ENCODE measurements around the gene RBM33.

RBM33 gene

GRCh38 chr7:155624412-155624811, 20.0 kb upstream of the RBM33 start:
- no peak for DNase-seq

GRCh38 chr7:155625557-155625956, 18.9 kb upstream of the RBM33 start:
- DNase-seq: no peak

GRCh38 chr7:155629171-155629570, 15.3 kb upstream of the RBM33 start:
- no peak for DNase-seq

DNA sequence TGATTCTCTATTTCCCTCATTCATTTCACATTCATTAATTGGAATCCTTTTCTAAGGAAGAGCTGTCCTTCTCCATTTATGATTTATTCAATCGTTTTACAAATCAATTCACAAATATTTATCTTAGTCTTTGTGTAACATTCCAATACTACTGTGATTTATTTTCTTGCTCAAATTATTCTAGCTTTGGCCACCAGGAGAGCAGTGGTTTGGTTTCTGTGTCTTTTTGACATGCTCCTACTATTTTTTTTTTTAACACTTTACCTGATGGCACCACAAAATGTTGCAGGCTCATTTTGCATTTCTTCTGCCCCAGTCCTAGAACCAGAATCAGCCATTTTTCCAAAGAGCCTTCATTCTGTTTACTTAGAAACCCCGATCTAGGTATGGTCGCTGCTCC, 13.3 kb upstream of the RBM33 start:
- DNase-seq: no peak

GRCh38 chr7:155635817-155636216, 8.6 kb upstream of the RBM33 start:
- DNase-seq: no peak

GRCh38 chr7:155637155-155637554, 7.3 kb upstream of the RBM33 start:
- no peak for DNase-seq

DNA sequence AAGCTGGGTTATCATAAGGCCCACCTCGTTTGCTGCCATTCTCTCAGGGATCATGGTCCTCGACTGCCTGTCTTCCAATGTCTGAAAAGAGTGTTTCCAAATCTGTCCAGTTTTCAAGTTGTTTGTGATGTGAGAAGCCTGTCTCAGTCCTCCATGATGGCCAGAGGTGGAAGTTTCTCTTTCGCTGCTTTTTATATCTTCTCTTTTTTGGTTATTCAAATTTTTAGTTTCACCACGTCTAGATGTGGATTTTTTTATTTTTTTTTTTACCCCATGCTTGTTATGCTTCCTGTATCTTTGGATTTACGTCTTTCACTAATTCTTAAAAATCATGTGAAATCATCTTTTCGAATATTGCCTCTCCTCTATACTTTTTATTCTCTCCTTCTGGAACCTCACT, 6.1 kb upstream of the RBM33 start:
- DNase-seq: no peak

- no peak for DNase-seq
These were observed 4.4 kb upstream of the RBM33 start for GRCh38 chr7:155639958-155640520.

GRCh38 chr7:155640629-155641028, 3.8 kb upstream of the RBM33 start:
- no peak for DNase-seq

DNA sequence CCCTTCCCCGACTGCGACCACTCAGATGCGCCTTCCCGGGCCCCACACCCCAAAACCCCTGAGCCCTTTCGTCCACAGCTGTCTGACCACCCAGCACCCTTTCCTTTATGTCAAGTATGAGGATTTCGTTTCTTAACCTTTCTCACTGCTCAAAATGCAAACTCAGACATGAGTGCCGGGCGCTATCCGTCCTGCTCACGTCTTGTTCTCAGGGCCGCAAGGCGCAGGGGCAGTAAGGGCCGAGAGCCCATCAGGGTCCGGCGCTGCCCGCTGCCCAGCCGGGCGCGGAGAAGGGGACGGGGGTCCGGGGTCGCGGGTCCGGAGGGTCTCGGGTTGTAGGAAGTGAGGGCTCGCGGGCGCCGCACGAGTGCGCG, 670 bp upstream of the RBM33 start:
- no peak for DNase-seq

DNA sequence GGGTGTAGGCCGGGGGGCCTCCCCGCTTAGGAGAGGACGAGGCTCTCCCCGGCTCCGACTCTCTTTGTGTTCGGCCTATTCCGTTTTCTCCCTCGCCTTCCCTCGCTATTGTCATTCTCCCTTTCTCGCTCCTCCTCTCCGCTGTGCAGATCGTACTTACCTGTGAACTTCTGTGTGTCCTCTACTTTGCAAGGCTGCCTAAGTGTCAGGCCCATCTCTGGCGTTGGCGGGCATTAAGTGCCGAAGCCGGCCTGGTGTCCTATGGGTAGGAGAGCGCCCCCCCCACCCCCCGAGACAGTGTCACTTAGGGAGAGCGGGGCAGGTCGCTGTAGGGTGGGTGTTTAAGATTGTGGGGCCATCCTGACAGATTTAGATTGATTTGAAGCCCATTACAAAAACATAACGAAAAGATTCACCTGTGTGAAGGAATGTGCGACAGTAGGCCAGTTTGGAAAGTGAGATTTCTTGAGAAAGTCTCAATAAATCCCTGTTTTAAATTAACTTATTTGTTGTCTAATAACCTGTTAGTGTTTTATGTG, 579 bp downstream of the RBM33 start:
- DNase-seq: no peak

GRCh38 chr7:155645662-155646061, 1.2 kb downstream of the RBM33 start:
- DNase-seq: no peak

- DNase-seq: no peak
These were observed 2.2 kb downstream of the RBM33 start for GRCh38 chr7:155646669-155647068.

DNA sequence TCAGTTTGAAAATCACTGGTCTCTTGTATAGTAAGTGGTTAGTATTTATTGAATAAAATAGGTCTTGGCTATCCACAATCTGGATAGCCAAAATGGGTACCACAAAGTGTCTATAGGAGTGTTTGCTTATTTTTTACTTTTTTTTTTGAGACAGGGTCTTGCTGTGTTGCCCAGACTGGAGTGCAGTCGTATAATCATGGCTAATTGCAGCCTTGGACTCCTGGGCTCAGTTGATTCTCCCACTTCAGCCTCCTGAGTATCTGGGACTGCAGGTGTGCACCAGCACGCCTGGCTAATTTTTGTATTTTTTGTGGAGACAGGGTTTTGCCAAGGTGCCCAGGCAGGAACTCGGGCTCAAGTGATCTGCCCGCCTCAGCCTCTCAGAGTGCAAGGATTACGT, 2.8 kb downstream of the RBM33 start:
- no peak for DNase-seq

DNA sequence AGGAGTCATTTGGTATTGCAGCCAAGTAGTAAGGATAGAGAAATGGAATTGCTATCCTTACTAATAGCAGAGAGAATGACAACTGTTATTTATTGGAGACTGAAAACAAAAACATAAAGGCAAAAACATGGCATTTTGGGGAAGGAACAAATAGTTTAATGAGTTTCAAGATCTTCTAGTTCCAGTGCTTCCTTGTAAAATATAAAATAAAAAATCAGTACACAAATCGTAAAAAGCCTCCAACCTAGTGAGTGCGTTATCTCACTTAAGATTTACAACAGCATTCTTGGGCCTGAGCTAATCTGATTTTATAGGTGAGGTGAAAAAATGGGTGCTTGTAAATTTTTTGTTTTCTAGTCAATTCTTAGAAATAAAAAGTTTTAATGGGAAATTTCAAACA, 3.3 kb downstream of the RBM33 start:
- DNase-seq: no peak

DNA sequence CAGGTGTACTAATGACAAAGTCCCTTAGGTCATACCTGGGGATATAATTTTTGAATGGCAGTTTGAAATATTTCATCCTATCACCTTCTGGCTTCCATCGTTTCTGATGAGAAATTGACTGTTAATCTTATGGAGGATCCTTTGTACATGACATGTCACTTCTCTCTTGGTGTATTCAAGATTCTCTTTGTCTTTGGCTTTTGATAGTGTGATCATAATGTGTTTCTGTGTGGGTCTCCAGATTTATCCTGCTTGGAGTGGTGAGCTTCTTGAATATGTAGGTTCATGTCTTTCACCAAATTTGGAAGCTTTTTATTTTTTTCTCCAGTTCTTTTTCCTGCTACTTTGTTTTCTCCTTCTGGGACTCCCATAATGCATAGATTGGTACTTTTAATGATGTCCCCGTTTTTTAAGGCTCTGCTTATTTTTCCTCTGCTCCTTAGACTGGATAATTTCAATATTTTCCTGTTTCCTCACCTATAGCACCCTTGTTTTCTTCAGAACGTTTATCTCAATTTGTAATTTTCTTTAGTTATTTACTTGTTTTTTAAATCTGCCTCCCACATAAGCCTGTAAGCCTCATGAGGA, 4.4 kb downstream of the RBM33 start:
- DNase-seq: no peak

- DNase-seq: no peak
These were observed 5.1 kb downstream of the RBM33 start for GRCh38 chr7:155649588-155649987.

DNA sequence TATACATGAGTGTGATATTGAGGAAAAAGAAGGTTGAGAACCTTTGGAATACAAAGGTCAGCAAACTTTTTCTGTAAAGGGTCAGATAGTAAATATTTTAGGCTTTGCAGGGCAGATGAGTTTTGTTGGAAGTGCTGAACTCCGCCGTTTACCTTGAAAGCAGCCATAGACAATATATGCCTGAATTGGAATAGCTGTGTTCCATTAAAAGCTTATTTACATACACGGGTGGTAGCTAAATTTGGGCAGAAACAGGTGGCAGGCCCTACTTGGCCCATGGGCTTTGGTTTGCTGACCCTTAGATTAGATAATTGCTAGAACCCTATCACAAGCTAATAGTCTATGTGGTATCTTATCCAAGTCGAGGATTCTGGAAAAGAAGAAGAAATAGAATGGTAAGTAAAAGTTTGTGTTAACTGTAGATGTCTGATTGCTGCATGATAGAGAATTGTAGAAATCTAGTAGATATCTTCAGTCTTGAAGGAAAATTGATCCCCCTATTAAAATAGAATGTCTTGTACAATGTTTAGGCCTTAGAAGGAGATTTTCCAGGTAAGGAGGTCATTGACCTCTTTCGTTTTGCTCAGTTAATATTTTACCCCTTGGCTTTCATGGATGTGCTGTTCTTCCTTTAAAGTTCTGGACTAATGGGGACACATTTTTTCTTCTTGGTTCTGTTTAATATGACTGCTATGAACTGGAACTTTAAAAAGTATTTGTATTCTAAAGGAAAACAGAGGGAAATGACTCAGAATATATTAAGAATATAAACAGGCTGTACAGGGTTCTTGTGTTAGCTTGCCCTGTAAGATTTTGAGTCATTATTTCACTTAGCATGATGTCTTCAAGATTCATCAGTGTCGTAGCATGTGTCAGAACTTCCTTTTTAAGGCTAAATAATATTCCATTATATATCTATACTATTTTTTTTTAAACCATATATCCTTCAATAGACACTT, 8.0 kb downstream of the RBM33 start:
- no peak for DNase-seq

GRCh38 chr7:155653803-155654202, 9.3 kb downstream of the RBM33 start:
- DNase-seq: no peak

GRCh38 chr7:155656891-155657290, 12.4 kb downstream of the RBM33 start:
- DNase-seq: no peak

DNA sequence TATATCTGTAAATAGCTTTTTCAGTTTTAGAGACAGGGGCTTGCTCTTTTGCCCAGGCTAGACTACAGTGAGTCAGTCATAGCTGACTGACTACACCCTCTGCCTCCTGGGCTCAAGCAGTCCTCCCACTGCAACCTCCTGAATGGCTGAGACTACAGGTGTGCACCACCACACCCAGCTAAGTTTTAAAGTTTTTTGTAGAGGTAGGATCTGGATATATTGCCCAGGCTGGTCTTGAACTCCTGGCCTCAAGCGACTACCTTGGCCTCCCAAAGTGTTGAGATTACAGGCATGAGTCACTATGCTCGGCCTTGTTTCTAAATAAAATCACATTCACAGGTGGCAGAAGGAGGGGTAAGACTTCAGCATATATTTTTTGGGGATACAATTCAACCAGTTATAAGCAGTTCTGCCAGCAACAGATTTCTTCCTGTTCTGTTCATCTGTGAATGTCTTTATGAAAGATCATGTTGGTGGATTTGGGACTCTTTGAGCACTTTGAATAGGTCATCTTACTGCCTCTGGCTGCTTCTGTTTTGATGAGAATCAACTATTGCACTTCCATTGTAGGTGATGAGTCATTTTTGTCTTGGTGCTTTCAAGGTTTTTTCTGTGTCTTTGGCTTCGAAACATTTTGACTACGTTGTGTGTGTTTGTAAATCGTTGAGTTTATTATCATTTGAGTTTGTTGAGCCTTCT, 15.7 kb downstream of the RBM33 start:
- DNase-seq: no peak

DNA sequence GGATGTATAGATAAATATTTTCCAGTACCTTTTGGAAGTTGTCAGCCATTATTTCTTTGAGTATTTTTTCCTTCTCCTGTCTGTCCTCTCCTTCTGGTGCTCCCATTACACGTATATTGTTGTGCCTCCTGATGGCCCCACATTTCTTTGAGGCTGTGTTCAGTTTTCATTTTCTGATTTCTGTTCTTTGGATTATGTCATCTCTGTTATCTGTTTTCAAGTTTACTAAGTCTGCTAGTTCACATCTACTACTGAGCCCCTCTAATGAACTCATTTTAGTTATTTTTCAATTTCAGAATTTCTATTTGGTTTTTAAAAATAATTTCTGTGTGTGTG, 16.3 kb downstream of the RBM33 start:
- no peak for DNase-seq

GRCh38 chr7:155662343-155663043, 18.0 kb downstream of the RBM33 start:
- no peak for DNase-seq

Measured in retina (tissue), 1 donor.